ENCODE data around the gene RINL. TPM values are rescaled to one million over a fixed set of nuclear protein-coding genes. Genes with fewer than 3 reads are reported as not detected.

RINL gene
- total and polyA plus RNA-seq, 2 of the 8 experiments (the other 6 are each of a cell fraction or from before 2014, with no cell fraction given) = 11.1 to 11.9 TPM

- Histone ChIP-seq H3K9ac (replicated peaks in 1 of 4; ENCODE audit: extremely low read depth in 1 of 4, low read depth in 3 of 4, low read length in 3 of 4) (no peak overlapping the region; a peak in 1 of 7 replicates), H3K27me3 (replicated peaks in 1 of 4; ENCODE audit: control insufficient read depth in 3 of 4, extremely low read depth in 1 of 4, insufficient read depth in 3 of 4, low read length in 3 of 4) (no peaks in the 10 kb centered on the region), H3K18ac (ENCODE audit: extremely low read depth, low read length) (no peak overlapping the region), H3K36me3 (ENCODE audit: control insufficient read depth in 2 of 4, insufficient read depth in 4 of 4, low read length in 3 of 4) (peaks cover 61 to 74% (median 68%) of the 10 kb centered on the region in 4 experiments), H4K20me1 (replicated peaks in 1 of 2; ENCODE audit: control insufficient read depth in 1 of 2, insufficient read depth in 2 of 2, low read length in 2 of 2) (peaks cover 22 to 34% of the 10 kb centered on the region in 2 experiments), H3K4me3 (ENCODE audit: extremely low read depth in 1 of 4, insufficient read depth in 2 of 4, low read depth in 3 of 4, low read length in 4 of 4) (no peak overlapping the region), H2BK20ac (ENCODE audit: low read length) (no peak overlapping the region), H2BK120ac (replicated peaks; ENCODE audit: low read depth, low read length) (no peak overlapping the region), H3K27ac (ENCODE audit: low read depth, low read length) (no peak overlapping the region), H3K79me2 (ENCODE audit: control insufficient read depth in 1 of 2, insufficient read depth in 2 of 2, low read length in 2 of 2) (peaks cover 0 to 15% of the 10 kb centered on the region in 2 experiments; a peak in 2 of 4 replicates), H3K4ac (replicated peaks; ENCODE audit: insufficient read length, low read depth, low read length) (no peak overlapping the region), H2BK15ac (ENCODE audit: low read length) (no peak overlapping the region), H2BK5ac (ENCODE audit: low read depth, low read length) (no peak overlapping the region), H4K8ac (ENCODE audit: extremely low read depth, insufficient read depth, low read length) (no peak overlapping the region), H3K56ac (replicated peaks; ENCODE audit: insufficient read length, low read depth, low read length) (no peak overlapping the region), H3K14ac (ENCODE audit: insufficient read length) (no peak overlapping the region), H3K23ac (ENCODE audit: insufficient read length) (no peak overlapping the region), H2BK12ac (ENCODE audit: low read depth, low read length) (no peak overlapping the region), H3K4me2 (ENCODE audit: insufficient read depth in 1 of 2, low read depth in 2 of 2, low read length in 2 of 2) (no peak overlapping the region), H3K79me1 (ENCODE audit: low read depth, low read length) (peaks cover 3% of the 10 kb centered on the region; the same call in 1 of the 2 replicates), H4K5ac (ENCODE audit: insufficient read length, low read depth, low read length) (no peak overlapping the region), H4K91ac (replicated peaks; ENCODE audit: insufficient read length, low read length) (no peak overlapping the region), H3K4me1 (replicated peaks in 1 of 4; ENCODE audit: control insufficient read depth in 3 of 4, insufficient read depth in 4 of 4, low read length in 3 of 4) (no peaks in the 10 kb centered on the region), H3K23me2 (ENCODE audit: low read depth, low read length) (no peaks in the 10 kb centered on the region), H2AFZ (ENCODE audit: low read length) (no peak overlapping the region), H2AK5ac (ENCODE audit: low read depth, low read length) (no peak overlapping the region), H3K9me3 (ENCODE audit: insufficient read depth in 2 of 2, low read depth in 1 of 2, low read length in 1 of 2) (no peaks in the 10 kb centered on the region)
- CTCF ChIA-PET (ENCODE audit: partially characterized antibody) = interaction anchor here (1.2 to 1.5 kb wide), 4 partner anchors 9 to 92 kb away, joined by 3 to 4 read pairs (median 3); partner anchors contain the start of genes MRPS12 and SARS2
- DNase-seq (ENCODE audit: low read depth in 1 of 2, low spot score in 2 of 2) (no peak), FAIRE-seq (no peak)
- 89% methylated on average over 7 of the region's 7 CpGs; no CpG with 5 or more reads in 1 of the 2 experiments for WGBS, 2 experiments (ENCODE audit: extremely low coverage in 1 of 2, insufficient coverage in 1 of 2, insufficient read length in 1 of 2, insufficient replicate concordance in 2 of 2, low coverage in 1 of 2, low lambda C conversion rate in 2 of 2, missing lambda C conversion rate in 1 of 2)
- POLR2A ChIA-PET (ENCODE audit: partially characterized antibody) = interaction anchor here (0.6 to 14.2 kb wide), 21 partner anchors 8 to 504 kb away, joined by 3 to 376 read pairs (median 3); partner anchors contain the start of genes CCER2, HNRNPL, MRPS12 and NFKBIB
- no peak for TF ChIP-seq SUZ12 (IDR thresholded peaks at IDR 0.05; ENCODE audit: low read length)
- no peak for TF ChIP-seq TAF7 (optimal IDR thresholded peaks at IDR 0.05; ENCODE audit: borderline replicate concordance, low read depth, low read length)
- no peak for TF ChIP-seq RBBP5 (IDR thresholded peaks at IDR 0.05; ENCODE audit: borderline replicate concordance, low read depth, low read length)
- no peak for TF ChIP-seq SP2 (IDR thresholded peaks at IDR 0.05; ENCODE audit: low read length)
- TF ChIP-seq TBP (IDR thresholded peaks at IDR 0.05; ENCODE audit: low read depth, low read length) = no peak
- no peak; the same call in 1 of the 2 replicates for TF ChIP-seq POLR2AphosphoS5 (IDR thresholded peaks at IDR 0.05; ENCODE audit: low read depth, low read length)
- no peak for TF ChIP-seq CHD2 (IDR thresholded peaks at IDR 0.05; ENCODE audit: low read length)
- no peak for TF ChIP-seq CEBPB (IDR thresholded peaks at IDR 0.05; ENCODE audit: low read depth, low read length)
- TF ChIP-seq MAFK (IDR thresholded peaks at IDR 0.05; ENCODE audit: low read depth, low read length) = no peak
- TF ChIP-seq USF2 (IDR thresholded peaks at IDR 0.05; ENCODE audit: low read length) = no peak
- TF ChIP-seq GTF2F1 (IDR thresholded peaks at IDR 0.05; ENCODE audit: borderline replicate concordance, low read depth, low read length) = no peak
Measured at GRCh38 chr19:38837656-38838121, 40.4 kb downstream of the RINL start.

All from H1 (cell line).